GM18951 (cell line): Measurements from ENCODE around the gene ZNF599.

ENCODE experiments used
- POLR2A ChIP-seq: IDR thresholded peaks from 4 replicates; pipeline ENCODE4 v1.6.1; 2011; ENCODE audit warnings: mild to moderate bottlenecking; ENCODE audit not compliant: insufficient read length, insufficient read depth; ENCODE audit errors: extremely low read depth
- in situ Hi-C: fragments of 300-500 bp; cut with MboI; formaldehyde crosslinking; loops from one replicate; pipeline ENCODE4 v1.12.0; 2022; ENCODE audit warnings: low sequenced_read_pairs, mixed read lengths, inconsistent platforms; ENCODE audit not compliant: unreplicated experiment

The ZNF599 gene

GRCh38 chr19:34779652-34780051 lies 6.6 kb upstream of the ZNF599 start:
- in situ Hi-C loops: no loop called here
- no peak for TF ChIP-seq POLR2A

- in situ Hi-C loops: no loop called here
- no peak for TF ChIP-seq POLR2A
These were observed 5.3 kb upstream of the ZNF599 start for GRCh38 chr19:34778342-34778741.

GRCh38 chr19:34774857-34775256 lies 1.8 kb upstream of the ZNF599 start:
- TF ChIP-seq POLR2A: no peak
- in situ Hi-C loops: no loop called here

- in situ Hi-C loops: no loop called here
- TF ChIP-seq POLR2A: no peak
These were observed 495 bp upstream of the ZNF599 start for GRCh38 chr19:34773555-34773864.

- TF ChIP-seq POLR2A: no peak
- in situ Hi-C loops: no loop called here
These were observed 5.1 kb downstream of the ZNF599 start for GRCh38 chr19:34767951-34768350.

GRCh38 chr19:34766386-34766785 lies 6.6 kb downstream of the ZNF599 start:
- in situ Hi-C loops: no loop called here
- no peak for TF ChIP-seq POLR2A

GRCh38 chr19:34759218-34759917 lies 13.6 kb downstream of the ZNF599 start:
- in situ Hi-C loops: no loop called here
- TF ChIP-seq POLR2A: no peak

- TF ChIP-seq POLR2A: no peak
- in situ Hi-C loops: no loop called here
These were observed 15.6 kb downstream of the ZNF599 start for GRCh38 chr19:34757441-34757840.

GRCh38 chr19:34744896-34745690 lies 27.9 kb downstream of the ZNF599 start:
- in situ Hi-C loops: no loop called here

GRCh38 chr19:34734537-34735103 lies 38.4 kb downstream of the ZNF599 start:
- TF ChIP-seq POLR2A: no peak
- in situ Hi-C loops: no loop called here

More at GRCh38 chr19:34744896-34745690, 27.9 kb downstream of the ZNF599 start:
- no peak for TF ChIP-seq POLR2A

GRCh38 chr19:34733746-34734536 lies 39.1 kb downstream of the ZNF599 start, which contains the start of gene ZNF181:
Gene ZNF181 (plus strand): TSS chr19:34734243. CDS start chr19:34735038, 795 bp downstream.
- in situ Hi-C loops: no loop called here
- peak; percentile 72 for TF ChIP-seq POLR2A

GRCh38 chr19:34733266-34733745 lies 39.7 kb downstream of the ZNF599 start:
- no peak for TF ChIP-seq POLR2A
- in situ Hi-C loops: no loop called here
